ENCODE data around the gene TMEM63C. TPM values are rescaled to one million over a fixed set of nuclear protein-coding genes. Genes with fewer than 3 reads are reported as not detected.

The TMEM63C gene
- total RNA-seq, 1 donor from 2014 or later: 0.63 TPM

DNA sequence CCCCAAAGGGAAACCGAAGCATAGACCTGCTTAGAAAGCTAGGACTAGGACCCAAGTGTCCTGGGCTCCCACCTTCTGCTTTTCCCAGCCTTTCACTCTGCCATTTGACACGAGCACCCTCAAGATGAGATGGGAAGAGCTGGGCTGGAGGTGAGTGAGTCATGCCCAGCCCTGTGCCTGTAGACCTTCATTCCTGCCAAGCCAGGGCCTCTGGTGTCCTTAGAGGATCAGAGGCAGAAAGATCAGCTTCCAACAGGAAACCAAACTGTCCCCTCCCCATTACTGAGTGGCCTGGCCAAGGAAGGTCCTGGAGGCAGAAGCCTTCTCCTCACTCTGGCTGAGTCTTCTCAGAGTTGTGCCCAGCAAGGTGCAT lies 3.5 kb downstream of the TMEM63C start:
- no peak for DNase-seq
- TF ChIP-seq, protein P1, sequence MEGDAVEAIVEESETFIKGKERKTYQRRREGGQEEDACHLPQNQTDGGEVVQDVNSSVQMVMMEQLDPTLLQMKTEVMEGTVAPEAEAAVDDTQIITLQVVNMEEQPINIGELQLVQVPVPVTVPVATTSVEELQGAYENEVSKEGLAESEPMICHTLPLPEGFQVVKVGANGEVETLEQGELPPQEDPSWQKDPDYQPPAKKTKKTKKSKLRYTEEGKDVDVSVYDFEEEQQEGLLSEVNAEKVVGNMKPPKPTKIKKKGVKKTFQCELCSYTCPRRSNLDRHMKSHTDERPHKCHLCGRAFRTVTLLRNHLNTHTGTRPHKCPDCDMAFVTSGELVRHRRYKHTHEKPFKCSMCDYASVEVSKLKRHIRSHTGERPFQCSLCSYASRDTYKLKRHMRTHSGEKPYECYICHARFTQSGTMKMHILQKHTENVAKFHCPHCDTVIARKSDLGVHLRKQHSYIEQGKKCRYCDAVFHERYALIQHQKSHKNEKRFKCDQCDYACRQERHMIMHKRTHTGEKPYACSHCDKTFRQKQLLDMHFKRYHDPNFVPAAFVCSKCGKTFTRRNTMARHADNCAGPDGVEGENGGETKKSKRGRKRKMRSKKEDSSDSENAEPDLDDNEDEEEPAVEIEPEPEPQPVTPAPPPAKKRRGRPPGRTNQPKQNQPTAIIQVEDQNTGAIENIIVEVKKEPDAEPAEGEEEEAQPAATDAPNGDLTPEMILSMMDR (IDR thresholded peaks at IDR 0.05; ENCODE audit: borderline replicate concordance): no peak
- Histone ChIP-seq H3K27ac (replicated peaks) (no peak overlapping the region), H3K36me3 (no peaks in the 10 kb centered on the region), H3K9me3 (replicated peaks) (no peaks in the 10 kb centered on the region), H3K4me3 (no peak overlapping the region), H3K27me3 (ENCODE audit: low read depth) (peaks cover 81% of the 10 kb centered on the region), H3K4me1 (peaks cover 17% of the 10 kb centered on the region)
- intact Hi-C loops (cut with micrococcal nuclease): no loop called here

DNA sequence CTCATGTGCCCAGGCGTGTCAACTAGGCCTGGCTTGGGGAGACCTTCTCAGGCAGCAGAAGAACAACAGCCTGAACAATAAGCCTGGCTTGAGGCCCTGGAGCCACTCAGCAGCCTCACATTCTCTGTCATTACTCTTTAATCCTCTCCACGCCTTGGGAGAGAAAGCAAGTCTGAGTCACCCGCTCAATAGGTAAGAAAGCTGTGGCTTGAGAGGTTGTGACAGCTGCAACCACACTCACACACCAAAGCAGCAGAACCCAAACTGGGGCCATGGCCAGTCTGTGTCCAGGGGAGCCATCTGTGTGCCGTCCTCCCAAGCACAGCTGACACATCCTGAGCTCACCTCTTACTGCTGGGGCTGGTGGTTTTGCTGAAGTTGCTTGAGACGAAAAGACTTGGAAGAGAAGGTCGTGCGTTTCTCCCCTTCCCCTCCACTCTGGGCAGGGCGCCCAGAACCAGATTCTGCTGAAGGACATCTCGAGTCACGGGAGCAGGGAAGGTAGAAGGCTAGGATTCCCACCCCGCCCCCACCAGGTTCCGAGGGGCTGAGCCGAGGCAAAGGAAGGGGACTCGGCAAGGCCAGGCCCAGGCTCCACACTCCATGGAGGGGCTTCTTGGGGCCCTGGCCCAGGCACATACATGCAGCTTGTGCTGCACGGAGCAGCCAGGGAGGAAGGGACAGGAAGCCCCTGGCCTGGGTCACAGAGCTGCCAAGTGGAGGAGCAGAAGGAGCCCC lies 5.5 kb downstream of the TMEM63C start:
- H3K4me3 ChIP-seq: no peak overlapping the region
- H3K9me3 ChIP-seq (replicated peaks): no peaks in the 10 kb centered on the region
- TF ChIP-seq, protein P1 (IDR thresholded peaks at IDR 0.05; ENCODE audit: borderline replicate concordance): no peak
- intact Hi-C loops (cut with micrococcal nuclease): no loop called here
- no peaks in the 10 kb centered on the region for H3K36me3 ChIP-seq
- H3K4me1 ChIP-seq: peaks cover 7% of the 10 kb centered on the region
- H3K27ac ChIP-seq (replicated peaks): no peak overlapping the region
- DNase-seq: no peak
- peaks cover 79% of the 10 kb centered on the region for H3K27me3 ChIP-seq (ENCODE audit: low read depth)

DNA sequence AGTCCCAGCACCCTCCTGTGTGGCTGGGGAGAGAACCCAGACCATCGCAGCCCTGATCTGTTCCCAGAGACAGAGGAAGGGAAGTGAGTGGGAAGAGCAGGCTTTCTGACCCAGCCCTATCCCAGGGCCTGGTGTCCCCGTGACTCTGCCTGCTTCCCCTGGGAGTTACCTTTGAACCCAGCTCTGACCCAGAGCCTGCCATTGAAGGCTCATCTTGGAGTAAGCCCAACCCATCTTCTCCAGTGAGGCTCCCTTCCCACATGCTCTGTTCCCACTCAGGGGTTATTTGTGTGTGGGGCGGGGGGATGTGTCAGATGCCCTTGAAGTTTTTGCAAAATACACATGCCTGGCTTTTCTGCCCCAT lies 6.0 kb downstream of the TMEM63C start:
- TF ChIP-seq, protein P1 (IDR thresholded peaks at IDR 0.05; ENCODE audit: borderline replicate concordance): no peak

DNA sequence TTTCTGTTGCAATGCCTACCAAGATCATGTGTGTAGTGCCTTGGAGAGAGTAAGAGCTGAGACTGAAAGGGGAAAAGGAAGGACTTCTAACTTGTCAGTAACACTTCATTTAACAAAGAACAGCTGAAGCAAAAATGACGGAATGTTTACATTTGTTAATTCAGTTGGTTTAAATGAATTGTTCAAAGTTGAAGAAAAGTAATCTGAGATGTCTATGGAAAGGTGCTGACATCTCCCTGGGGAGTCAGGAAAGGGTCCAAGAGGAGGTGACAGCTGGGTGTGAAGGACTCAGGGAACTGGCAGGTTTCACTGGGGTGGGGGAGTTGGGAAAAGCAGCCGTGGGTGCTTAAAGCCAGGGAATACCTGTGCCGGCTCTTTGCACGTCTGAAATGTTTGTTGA lies 7.9 kb downstream of the TMEM63C start:
- H3K4me1 ChIP-seq: peaks cover 4% of the 10 kb centered on the region
- no peaks in the 10 kb centered on the region for H3K36me3 ChIP-seq
- intact Hi-C loops (cut with micrococcal nuclease): no loop called here
- no peaks in the 10 kb centered on the region for H3K9me3 ChIP-seq (replicated peaks)
- H3K27ac ChIP-seq (replicated peaks): no peak overlapping the region
- H3K27me3 ChIP-seq (ENCODE audit: low read depth): peaks cover 67% of the 10 kb centered on the region
- no peak for DNase-seq
- H3K4me3 ChIP-seq: no peak overlapping the region
- TF ChIP-seq, protein P1 (IDR thresholded peaks at IDR 0.05; ENCODE audit: borderline replicate concordance): no peak

More for the DNA sequence above, 6.0 kb downstream of the TMEM63C start:
- H3K4me1 ChIP-seq: peaks cover 4% of the 10 kb centered on the region
- H3K4me3 ChIP-seq: no peak overlapping the region
- intact Hi-C loops (cut with micrococcal nuclease): no loop called here
- no peak for DNase-seq
- peaks cover 79% of the 10 kb centered on the region for H3K27me3 ChIP-seq (ENCODE audit: low read depth)
- no peaks in the 10 kb centered on the region for H3K36me3 ChIP-seq
- H3K27ac ChIP-seq (replicated peaks): no peak overlapping the region
- H3K9me3 ChIP-seq (replicated peaks): no peaks in the 10 kb centered on the region

DNA sequence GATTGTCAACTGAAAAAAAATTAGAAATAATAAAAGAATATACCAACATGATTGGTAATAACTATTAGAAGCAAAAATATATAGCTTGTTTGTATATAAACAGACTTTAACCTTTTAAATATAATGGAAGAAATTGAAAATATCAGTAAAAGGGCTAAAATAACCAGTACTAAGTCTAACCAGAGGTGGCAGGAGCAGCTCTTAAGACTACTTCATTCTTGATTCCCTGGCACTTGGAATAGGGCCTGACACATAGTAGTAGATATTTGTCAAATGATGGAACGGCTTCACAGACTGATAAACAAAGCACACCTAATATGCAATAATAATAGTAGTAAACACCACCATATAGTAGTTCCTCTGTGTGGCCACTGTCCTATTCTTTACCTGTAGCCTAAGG lies 9.4 kb downstream of the TMEM63C start:
- Histone ChIP-seq H3K9me3 (replicated peaks) (no peaks in the 10 kb centered on the region), H3K36me3 (no peaks in the 10 kb centered on the region)

More for the DNA sequence above, 9.4 kb downstream of the TMEM63C start:
- intact Hi-C loops (cut with micrococcal nuclease): no loop called here
- Histone ChIP-seq H3K4me1 (peaks cover 4% of the 10 kb centered on the region), H3K27ac (replicated peaks) (no peak overlapping the region), H3K4me3 (no peak overlapping the region), H3K27me3 (ENCODE audit: low read depth) (peaks cover 66% of the 10 kb centered on the region)
- no peak for DNase-seq
- TF ChIP-seq, protein P1 (IDR thresholded peaks at IDR 0.05; ENCODE audit: borderline replicate concordance): no peak
